Measurements from ENCODE around the gene LDLRAD4.

- TF ChIP-seq POLR2AphosphoS5 (IDR thresholded peaks at IDR 0.05; ENCODE audit: low read depth, low read length) (no peak), POLR2A (IDR thresholded peaks at IDR 0.05; ENCODE audit: low read depth, low read length) (no peak)
Measured at GRCh38 chr18:13427354-13427753, 208.8 kb downstream of the LDLRAD4 start.

Data from GM12891 (cell line).